ENCODE measurements around the gene PPIP5K2.

GRCh38 chr5:103093727-103094126 lies 26.4 kb upstream of the PPIP5K2 start:
- TF ChIP-seq, protein P1, sequence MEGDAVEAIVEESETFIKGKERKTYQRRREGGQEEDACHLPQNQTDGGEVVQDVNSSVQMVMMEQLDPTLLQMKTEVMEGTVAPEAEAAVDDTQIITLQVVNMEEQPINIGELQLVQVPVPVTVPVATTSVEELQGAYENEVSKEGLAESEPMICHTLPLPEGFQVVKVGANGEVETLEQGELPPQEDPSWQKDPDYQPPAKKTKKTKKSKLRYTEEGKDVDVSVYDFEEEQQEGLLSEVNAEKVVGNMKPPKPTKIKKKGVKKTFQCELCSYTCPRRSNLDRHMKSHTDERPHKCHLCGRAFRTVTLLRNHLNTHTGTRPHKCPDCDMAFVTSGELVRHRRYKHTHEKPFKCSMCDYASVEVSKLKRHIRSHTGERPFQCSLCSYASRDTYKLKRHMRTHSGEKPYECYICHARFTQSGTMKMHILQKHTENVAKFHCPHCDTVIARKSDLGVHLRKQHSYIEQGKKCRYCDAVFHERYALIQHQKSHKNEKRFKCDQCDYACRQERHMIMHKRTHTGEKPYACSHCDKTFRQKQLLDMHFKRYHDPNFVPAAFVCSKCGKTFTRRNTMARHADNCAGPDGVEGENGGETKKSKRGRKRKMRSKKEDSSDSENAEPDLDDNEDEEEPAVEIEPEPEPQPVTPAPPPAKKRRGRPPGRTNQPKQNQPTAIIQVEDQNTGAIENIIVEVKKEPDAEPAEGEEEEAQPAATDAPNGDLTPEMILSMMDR (IDR thresholded peaks at IDR 0.05; ENCODE audit: insufficient read depth, low read depth, low read length): no peak
- no peak for TF ChIP-seq EZH2 (IDR thresholded peaks at IDR 0.05; ENCODE audit: insufficient read depth, low read length)

All from astrocyte (in vitro differentiated cells and primary cell).